ENCODE data around the gene TNXB. TPM values are rescaled to one million over a fixed set of nuclear protein-coding genes. Genes with fewer than 3 reads are reported as not detected.
"Not testable (repeated sequence)": the region's sequence is repeated elsewhere in the genome, so short reads cannot be mapped to it uniquely, and the experiment has no call there.

TNXB gene
- polyA plus RNA-seq, 1 donor from 2014 or later: 3.3 TPM

DNA sequence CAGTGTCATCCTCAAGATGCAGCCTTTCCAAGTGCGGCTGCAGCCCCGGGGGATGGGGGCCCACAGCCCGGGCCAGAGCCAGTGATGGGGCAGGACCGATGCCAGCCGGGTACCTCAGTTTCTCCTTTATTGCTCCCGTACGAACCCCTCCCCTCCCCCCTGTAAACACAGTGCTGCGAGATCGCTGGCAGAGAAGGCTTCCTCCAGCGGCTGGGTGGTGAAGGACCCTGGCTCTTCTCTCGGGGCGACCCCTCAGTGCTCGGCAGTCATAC lies 68.2 kb downstream of the TNXB start:
- not testable (repeated sequence) for H3K9me2 ChIP-seq (ENCODE audit: insufficient read depth, low read length); H3K4me2 ChIP-seq (ENCODE audit: low read length); H3K27me3 ChIP-seq (ENCODE audit: insufficient read depth, low read depth, low read length); H3K36me3 ChIP-seq (ENCODE audit: insufficient read depth, low read length); H3K79me2 ChIP-seq (replicated peaks; ENCODE audit: insufficient read depth, low read length); H2AFZ ChIP-seq (ENCODE audit: low read depth, low read length); H4K20me1 ChIP-seq (ENCODE audit: insufficient read depth); H3K4me3 ChIP-seq (ENCODE audit: low read length); H3K27ac ChIP-seq (ENCODE audit: low read length); H3K9ac ChIP-seq (ENCODE audit: low read length); H3K9me3 ChIP-seq (ENCODE audit: low read length); H3F3A ChIP-seq (ENCODE audit: insufficient read depth, low read length, poor library complexity, severe bottlenecking)

GRCh38 chr6:32040299-32041049 lies 68.7 kb downstream of the TNXB start:
- not testable (repeated sequence) for H3K27ac ChIP-seq (ENCODE audit: low read length); H4K20me1 ChIP-seq (ENCODE audit: insufficient read depth); H3F3A ChIP-seq (ENCODE audit: insufficient read depth, low read length, poor library complexity, severe bottlenecking); H3K36me3 ChIP-seq (ENCODE audit: insufficient read depth, low read length); H3K9me3 ChIP-seq (ENCODE audit: low read length); H3K4me2 ChIP-seq (ENCODE audit: low read length); H3K79me2 ChIP-seq (replicated peaks; ENCODE audit: insufficient read depth, low read length); H3K9me2 ChIP-seq (ENCODE audit: insufficient read depth, low read length); H3K4me3 ChIP-seq (ENCODE audit: low read length); H3K9ac ChIP-seq (ENCODE audit: low read length); H3K27me3 ChIP-seq (ENCODE audit: insufficient read depth, low read depth, low read length); H2AFZ ChIP-seq (ENCODE audit: low read depth, low read length)

DNA sequence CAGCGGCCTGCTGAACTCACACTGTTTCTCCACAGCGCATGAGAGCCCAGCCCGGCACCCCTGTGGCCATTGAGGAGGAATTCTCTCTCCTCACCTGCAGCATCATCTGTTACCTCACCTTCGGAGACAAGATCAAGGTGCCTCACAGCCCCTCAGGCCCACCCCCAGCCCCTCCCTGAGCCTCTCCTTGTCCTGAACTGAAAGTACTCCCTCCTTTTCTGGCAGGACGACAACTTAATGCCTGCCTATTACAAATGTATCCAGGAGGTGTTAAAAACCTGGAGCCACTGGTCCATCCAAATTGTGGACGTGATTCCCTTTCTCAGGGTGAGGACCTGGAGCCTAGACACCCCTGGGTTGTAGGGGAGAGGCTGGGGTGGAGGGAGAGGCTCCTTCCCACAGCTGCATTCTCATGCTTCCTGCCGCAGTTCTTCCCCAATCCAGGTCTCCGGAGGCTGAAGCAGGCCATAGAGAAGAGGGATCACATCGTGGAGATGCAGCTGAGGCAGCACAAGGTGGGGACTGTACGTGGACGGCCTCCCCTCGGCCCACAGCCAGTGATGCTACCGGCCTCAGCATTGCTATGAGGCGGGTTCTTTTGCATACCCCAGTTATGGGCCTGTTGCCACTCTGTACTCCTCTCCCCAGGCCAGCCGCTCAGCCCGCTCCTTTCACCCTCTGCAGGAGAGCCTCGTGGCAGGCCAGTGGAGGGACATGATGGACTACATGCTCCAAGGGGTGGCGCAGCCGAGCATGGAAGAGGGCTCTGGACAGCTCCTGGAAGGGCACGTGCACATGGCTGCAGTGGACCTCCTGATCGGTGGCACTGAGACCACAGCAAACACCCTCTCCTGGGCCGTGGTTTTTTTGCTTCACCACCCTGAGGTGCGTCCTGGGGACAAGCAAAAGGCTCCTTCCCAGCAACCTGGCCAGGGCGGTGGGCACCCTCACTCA lies 69.5 kb downstream of the TNXB start:
- not testable (repeated sequence) for H3K36me3 ChIP-seq (ENCODE audit: insufficient read depth, low read length); H3K4me2 ChIP-seq (ENCODE audit: low read length); H3F3A ChIP-seq (ENCODE audit: insufficient read depth, low read length, poor library complexity, severe bottlenecking); H3K27me3 ChIP-seq (ENCODE audit: insufficient read depth, low read depth, low read length); H3K79me2 ChIP-seq (replicated peaks; ENCODE audit: insufficient read depth, low read length); H2AFZ ChIP-seq (ENCODE audit: low read depth, low read length); H3K9ac ChIP-seq (ENCODE audit: low read length); H3K27ac ChIP-seq (ENCODE audit: low read length); H3K4me3 ChIP-seq (ENCODE audit: low read length); H4K20me1 ChIP-seq (ENCODE audit: insufficient read depth); H3K9me2 ChIP-seq (ENCODE audit: insufficient read depth, low read length); H3K9me3 ChIP-seq (ENCODE audit: low read length)

DNA sequence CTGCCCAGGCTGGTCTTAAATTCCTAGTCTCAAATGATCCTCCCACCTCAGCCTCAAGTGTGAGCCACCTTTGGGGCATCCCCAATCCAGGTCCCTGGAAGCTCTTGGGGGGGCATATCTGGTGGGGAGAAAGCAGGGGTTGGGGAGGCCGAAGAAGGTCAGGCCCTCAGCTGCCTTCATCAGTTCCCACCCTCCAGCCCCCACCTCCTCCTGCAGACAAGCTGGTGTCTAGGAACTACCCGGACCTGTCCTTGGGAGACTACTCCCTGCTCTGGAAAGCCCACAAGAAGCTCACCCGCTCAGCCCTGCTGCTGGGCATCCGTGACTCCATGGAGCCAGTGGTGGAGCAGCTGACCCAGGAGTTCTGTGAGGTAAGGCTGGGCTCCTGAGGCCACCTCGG lies 70.3 kb downstream of the TNXB start:
- H3K9me2 ChIP-seq (ENCODE audit: insufficient read depth, low read length); H3K27me3 ChIP-seq (ENCODE audit: insufficient read depth, low read depth, low read length); H3K4me2 ChIP-seq (ENCODE audit: low read length); H3K4me3 ChIP-seq (ENCODE audit: low read length); H3K9me3 ChIP-seq (ENCODE audit: low read length); H3K27ac ChIP-seq (ENCODE audit: low read length); H3K36me3 ChIP-seq (ENCODE audit: insufficient read depth, low read length); H3F3A ChIP-seq (ENCODE audit: insufficient read depth, low read length, poor library complexity, severe bottlenecking); H3K79me2 ChIP-seq (replicated peaks; ENCODE audit: insufficient read depth, low read length); H4K20me1 ChIP-seq (ENCODE audit: insufficient read depth); H3K9ac ChIP-seq (ENCODE audit: low read length); H2AFZ ChIP-seq (ENCODE audit: low read depth, low read length): not testable (repeated sequence)

DNA sequence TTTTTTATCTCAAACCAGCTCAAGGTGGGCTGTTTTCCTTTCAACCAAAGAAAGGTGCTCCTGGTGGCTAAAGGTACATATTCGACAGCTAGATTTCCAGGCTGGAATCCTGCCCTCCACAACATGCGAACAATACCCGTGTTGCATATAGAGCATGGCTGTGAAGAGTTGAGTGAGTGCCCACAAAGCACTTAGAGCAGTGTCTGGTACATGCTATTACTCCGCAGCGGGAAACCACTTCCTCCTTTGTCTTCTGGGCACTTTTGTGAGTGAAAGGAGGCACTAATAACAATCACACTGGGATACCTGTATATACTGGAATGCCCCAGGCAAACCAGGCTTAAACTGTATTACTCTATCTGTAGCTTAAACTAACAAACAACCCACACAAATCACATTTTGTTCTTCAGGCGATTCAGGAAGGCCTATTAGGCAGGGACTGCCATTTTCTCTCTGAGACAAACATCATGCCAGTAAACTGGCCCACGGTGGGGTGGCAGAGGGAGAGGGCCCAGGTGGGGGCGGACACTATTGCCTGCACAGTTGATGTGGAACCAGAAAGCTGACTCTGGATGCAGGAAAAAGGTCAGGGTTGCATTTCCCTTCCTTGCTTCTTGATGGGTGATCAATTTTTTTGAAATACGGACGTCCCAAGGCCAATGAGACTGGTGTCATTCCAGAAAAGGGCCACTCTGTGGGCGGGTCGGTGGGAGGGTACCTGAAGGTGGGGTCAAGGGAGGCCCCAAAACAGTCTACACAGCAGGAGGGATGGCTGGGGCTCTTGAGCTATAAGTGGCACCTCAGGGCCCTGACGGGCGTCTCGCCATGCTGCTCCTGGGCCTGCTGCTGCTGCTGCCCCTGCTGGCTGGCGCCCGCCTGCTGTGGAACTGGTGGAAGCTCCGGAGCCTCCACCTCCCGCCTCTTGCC lies 71.3 kb downstream of the TNXB start, which contains the start of gene CYP21A2:
Gene CYP21A2 (plus strand): TSS at position 818 of the 927 bp plus-strand sequence. CDS start 8 bp downstream, at position 826.
- H3F3A ChIP-seq (ENCODE audit: insufficient read depth, low read length, poor library complexity, severe bottlenecking); H3K27me3 ChIP-seq (ENCODE audit: insufficient read depth, low read depth, low read length); H3K79me2 ChIP-seq (replicated peaks; ENCODE audit: insufficient read depth, low read length); H3K4me3 ChIP-seq (ENCODE audit: low read length); H3K9me3 ChIP-seq (ENCODE audit: low read length); H3K27ac ChIP-seq (ENCODE audit: low read length); H3K36me3 ChIP-seq (ENCODE audit: insufficient read depth, low read length); H3K4me2 ChIP-seq (ENCODE audit: low read length); H3K9me2 ChIP-seq (ENCODE audit: insufficient read depth, low read length); H3K9ac ChIP-seq (ENCODE audit: low read length); H2AFZ ChIP-seq (ENCODE audit: low read depth, low read length); H4K20me1 ChIP-seq (ENCODE audit: insufficient read depth): not testable (repeated sequence)

GRCh38 chr6:32037136-32037535 lies 72.0 kb downstream of the TNXB start:
- H3K36me3 ChIP-seq (ENCODE audit: insufficient read depth, low read length); H3K9me2 ChIP-seq (ENCODE audit: insufficient read depth, low read length); H3K79me2 ChIP-seq (replicated peaks; ENCODE audit: insufficient read depth, low read length); H3K27me3 ChIP-seq (ENCODE audit: insufficient read depth, low read depth, low read length); H4K20me1 ChIP-seq (ENCODE audit: insufficient read depth); H3K4me2 ChIP-seq (ENCODE audit: low read length); H3K4me3 ChIP-seq (ENCODE audit: low read length); H2AFZ ChIP-seq (ENCODE audit: low read depth, low read length); H3K9me3 ChIP-seq (ENCODE audit: low read length); H3K27ac ChIP-seq (ENCODE audit: low read length); H3F3A ChIP-seq (ENCODE audit: insufficient read depth, low read length, poor library complexity, severe bottlenecking); H3K9ac ChIP-seq (ENCODE audit: low read length): not testable (repeated sequence)

DNA sequence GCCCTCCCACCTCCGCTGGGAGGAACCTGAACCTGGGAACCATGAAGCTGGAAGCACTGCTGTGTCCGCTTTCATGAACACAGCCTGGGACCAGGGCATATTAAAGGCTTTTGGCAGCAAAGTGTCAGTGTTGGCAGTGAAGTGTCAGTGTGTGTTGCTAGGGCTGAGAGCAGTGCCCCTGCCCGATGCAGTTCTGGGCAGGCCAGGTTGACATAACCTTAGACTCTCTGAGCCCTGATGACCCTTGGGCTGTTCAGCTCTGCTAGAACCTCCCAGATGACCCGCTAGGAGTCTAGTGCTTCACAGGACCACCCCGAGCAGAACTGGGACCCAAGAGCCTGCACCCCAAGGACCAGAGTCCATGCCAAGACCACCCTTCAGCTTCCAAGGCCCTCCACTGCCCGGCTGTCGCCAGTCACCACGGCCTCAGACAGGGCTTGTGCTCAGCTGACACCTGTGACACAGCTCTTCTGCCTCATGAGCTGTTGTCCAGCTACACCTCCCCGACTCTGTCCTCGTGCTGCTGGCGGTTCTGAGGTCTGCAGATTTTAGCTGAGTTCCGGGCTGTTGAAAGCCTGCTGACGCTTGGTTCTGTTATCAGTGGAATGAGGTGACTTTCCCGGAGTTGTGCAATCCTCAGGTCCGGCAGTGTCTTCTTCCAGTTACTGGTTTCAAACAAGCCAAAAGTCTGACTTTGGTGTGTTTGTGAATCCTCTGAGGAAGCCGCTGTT lies 73.7 kb downstream of the TNXB start:
- not testable (repeated sequence) for H3F3A ChIP-seq (ENCODE audit: insufficient read depth, low read length, poor library complexity, severe bottlenecking); H3K27me3 ChIP-seq (ENCODE audit: insufficient read depth, low read depth, low read length); H3K4me2 ChIP-seq (ENCODE audit: low read length); H3K4me3 ChIP-seq (ENCODE audit: low read length); H3K9me3 ChIP-seq (ENCODE audit: low read length); H3K9me2 ChIP-seq (ENCODE audit: insufficient read depth, low read length); H3K79me2 ChIP-seq (replicated peaks; ENCODE audit: insufficient read depth, low read length); H3K27ac ChIP-seq (ENCODE audit: low read length); H4K20me1 ChIP-seq (ENCODE audit: insufficient read depth); H3K36me3 ChIP-seq (ENCODE audit: insufficient read depth, low read length); H3K9ac ChIP-seq (ENCODE audit: low read length); H2AFZ ChIP-seq (ENCODE audit: low read depth, low read length)

Measured in neural cell (in vitro differentiated cells).